G401 (cell line): ENCODE results near the gene ADGRF3. TPM values are rescaled to one million over a fixed set of nuclear protein-coding genes. Genes with fewer than 3 reads are reported as not detected.
"Not testable (repeated sequence)": the region's sequence is repeated elsewhere in the genome, so short reads cannot be mapped to it uniquely, and the experiment has no call there.

Source experiments
- DNase-seq: peaks from one replicate; pipeline ENCODE4 v3.0.0-alpha.2; 2015; ENCODE audit warnings: low spot score
- in situ Hi-C: cut with HindIII; loops from 2 replicates; pipeline ENCODE4 v1.10.0; 2016; ENCODE audit warnings: low sequenced_read_pairs, mixed read lengths
- total RNA-seq: library from RNA; depleted of rRNA; stranded (reverse); fragments of >200 nt; shearing (Covaris generic); gene quantifications from 2 replicates; pipeline ENCODE4 v1.2.3, GENCODE V29; 2014

The ADGRF3 gene
- total RNA-seq, 1 experiment from 2014 or later, result 0.47 TPM

DNA sequence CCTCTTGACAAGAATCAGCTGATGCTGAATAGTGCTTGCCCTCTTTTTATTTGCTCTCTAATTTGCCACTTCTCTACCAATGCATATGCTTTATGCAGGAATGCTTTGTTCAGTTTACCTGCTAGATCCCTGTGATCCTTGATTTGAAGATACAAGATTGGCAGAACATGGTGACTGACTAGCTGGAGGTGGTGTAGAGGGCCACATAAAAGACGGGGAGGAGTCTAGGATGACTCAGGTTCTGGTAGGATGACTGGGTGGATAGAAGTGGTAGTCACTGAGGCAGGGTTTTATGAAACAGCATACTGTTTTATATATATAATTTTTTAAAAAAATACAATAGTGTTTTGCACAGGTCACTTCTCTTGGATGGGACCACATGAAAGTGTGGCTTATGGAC, 6.3 kb upstream of the ADGRF3 start:
- DNase-seq, result no peak
- in situ Hi-C loops, result no loop called here

- in situ Hi-C loops, result no loop called here
- no peak for DNase-seq
Measured at GRCh38 chr2:26351375-26352090, 4.9 kb upstream of the ADGRF3 start.

- in situ Hi-C loops, result no loop called here
- no peak for DNase-seq
Measured at GRCh38 chr2:26349690-26350089, 3.1 kb upstream of the ADGRF3 start.

- DNase-seq, result no peak
- in situ Hi-C loops, result no loop called here
Measured at GRCh38 chr2:26347286-26347865, 787 bp upstream of the ADGRF3 start.

GRCh38 chr2:26345545-26346453, 790 bp downstream of the ADGRF3 start, which contains the start of gene SELENOI:
Gene SELENOI (plus strand): TSS chr2:26346143. CDS start chr2:26346233, 90 bp downstream.
- peak; percentile 100 for DNase-seq
- in situ Hi-C loops, result no loop called here

DNA sequence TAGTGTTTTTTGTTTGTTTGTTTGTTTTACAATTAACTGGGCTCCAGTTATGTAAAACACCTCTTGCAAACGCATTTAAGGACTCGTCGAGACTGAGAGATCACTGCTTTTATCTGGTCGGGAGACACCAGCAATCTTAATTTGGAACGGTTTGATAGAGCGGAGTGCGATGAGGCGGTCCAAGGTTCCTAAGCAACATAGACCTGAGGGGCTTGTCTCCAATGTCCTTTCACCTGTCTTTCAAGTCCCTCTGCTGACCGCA, 1.4 kb downstream of the ADGRF3 start:
- DNase-seq, result no peak
- in situ Hi-C loops, result no loop called here

GRCh38 chr2:26344581-26345282, 1.9 kb downstream of the ADGRF3 start:
- in situ Hi-C loops, result no loop called here
- no peak for DNase-seq

DNA sequence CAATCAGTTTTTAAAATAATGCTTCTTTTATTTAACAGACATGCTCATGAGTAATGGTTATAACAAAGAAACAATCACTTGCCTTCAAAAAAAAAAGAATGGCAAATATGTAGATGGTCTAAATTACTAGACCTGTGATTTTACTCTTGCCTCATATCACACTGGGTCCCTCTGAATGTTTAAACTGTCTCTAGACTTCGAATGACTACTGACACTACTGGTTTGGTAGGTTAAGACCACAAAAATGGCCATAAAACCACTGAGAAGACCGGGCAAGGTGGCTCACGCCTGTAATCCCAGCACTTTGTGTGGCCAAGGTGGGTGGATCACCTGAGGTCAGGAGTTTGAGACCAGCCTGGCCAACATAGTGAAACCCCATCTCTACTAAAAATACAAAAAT, 5.8 kb downstream of the ADGRF3 start:
- in situ Hi-C loops, result no loop called here
- DNase-seq, result no peak

GRCh38 chr2:26337298-26337697, 9.3 kb downstream of the ADGRF3 start:
- no peak for DNase-seq
- in situ Hi-C loops, result no loop called here

GRCh38 chr2:26336719-26337118, 9.9 kb downstream of the ADGRF3 start:
- in situ Hi-C loops, result no loop called here
- no peak for DNase-seq

- in situ Hi-C loops, result no loop called here
- DNase-seq, result no peak
Measured at GRCh38 chr2:26335231-26335630, 11.4 kb downstream of the ADGRF3 start.

GRCh38 chr2:26333293-26333692, 13.3 kb downstream of the ADGRF3 start:
- in situ Hi-C loops, result no loop called here
- DNase-seq, result no peak

- not testable (repeated sequence) for DNase-seq
Measured at GRCh38 chr2:26331321-26331720, 15.3 kb downstream of the ADGRF3 start.

DNA sequence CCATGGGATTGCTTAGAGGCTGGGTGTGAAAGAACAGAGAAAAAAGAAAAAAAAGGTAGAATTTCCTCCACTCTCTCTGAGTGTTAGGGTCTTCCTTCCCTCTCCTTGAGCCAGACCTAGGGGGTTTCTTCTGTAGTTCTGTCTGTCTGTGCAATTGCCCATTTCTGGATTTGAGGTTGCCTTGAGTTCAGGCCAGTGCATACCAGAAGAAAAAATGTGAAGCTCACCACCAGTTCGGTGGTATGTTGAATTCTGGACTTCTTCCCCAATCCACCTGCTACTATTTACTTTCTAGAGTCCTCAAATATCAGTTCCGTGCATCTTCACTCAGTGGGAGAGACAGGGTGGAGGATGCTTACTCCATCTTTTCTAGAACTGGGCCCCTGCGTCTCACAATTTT, 16.0 kb downstream of the ADGRF3 start:
- no peak for DNase-seq
- in situ Hi-C loops, result no loop called here

More at GRCh38 chr2:26331321-26331720, 15.3 kb downstream of the ADGRF3 start:
- in situ Hi-C loops, result not testable (repeated sequence)

GRCh38 chr2:26330114-26330549, 16.5 kb downstream of the ADGRF3 start:
- in situ Hi-C loops, result no loop called here
- peak; percentile 87 for DNase-seq

DNA sequence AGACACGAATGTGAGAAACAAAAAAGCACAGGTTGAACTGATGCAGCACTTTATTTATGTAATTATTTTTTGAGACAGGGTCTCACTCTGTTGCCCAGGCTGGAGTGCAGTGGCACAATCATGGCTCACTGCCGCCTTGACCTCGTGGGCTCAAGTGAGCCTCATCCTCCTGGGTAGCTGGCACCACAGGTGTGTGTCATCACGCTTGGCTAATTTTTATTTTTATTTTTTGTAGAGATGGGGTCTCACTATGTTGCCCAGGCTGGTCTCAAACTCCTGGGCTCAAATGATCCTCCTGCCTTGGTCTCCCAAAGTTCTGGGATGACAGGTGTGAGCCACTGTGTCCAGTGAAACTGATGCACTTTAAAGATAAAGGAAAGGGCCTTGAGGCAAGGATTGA, 17.5 kb downstream of the ADGRF3 start:
- in situ Hi-C loops, DNase-seq: not testable (repeated sequence)

- in situ Hi-C loops, result no loop called here
- no peak for DNase-seq
Measured at GRCh38 chr2:26327291-26328272, 19.0 kb downstream of the ADGRF3 start.

DNA sequence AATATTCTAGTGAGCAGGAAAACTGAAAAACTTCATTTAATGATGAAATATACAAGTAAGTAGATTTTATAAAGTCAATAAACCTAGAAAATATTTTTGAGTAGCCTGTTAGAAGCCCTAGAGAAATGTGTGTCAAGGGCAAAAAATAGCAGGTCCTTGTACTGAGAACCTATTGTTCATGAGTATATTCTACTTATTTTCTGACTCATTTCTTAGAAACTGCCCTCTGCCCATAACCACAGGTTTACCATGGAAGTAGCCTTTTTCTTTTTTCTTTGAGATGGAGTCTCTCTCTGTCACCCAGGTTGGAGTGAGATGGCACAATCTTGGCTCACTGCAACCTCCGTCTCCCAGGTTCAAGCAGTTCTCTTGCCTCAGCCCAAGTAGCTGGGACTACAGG, 20.1 kb downstream of the ADGRF3 start:
- in situ Hi-C loops, result no loop called here
- DNase-seq, result no peak
